HEK293 (cell line): ENCODE results near the gene ARHGAP5.

Source experiments
- ATF2 ChIP-seq: fragments of 450-650 bp; formaldehyde crosslinking; IDR thresholded peaks from 2 replicates; pipeline ENCODE4 v1.5.1; 2016; ENCODE audit warnings: missing biosample characterization, missing genetic modification characterization, low read depth
- EGR2 ChIP-seq: fragments of 450-650 bp; formaldehyde crosslinking; IDR thresholded peaks from 2 replicates; pipeline ENCODE4 v1.5.1; 2016; ENCODE audit warnings: low read depth, missing biosample characterization, missing genetic modification characterization
- ZBTB17 ChIP-seq: fragments of 450-650 bp; formaldehyde crosslinking; IDR thresholded peaks from 2 replicates; pipeline ENCODE4 v1.5.1; 2016; ENCODE audit warnings: missing biosample characterization, missing genetic modification characterization
- ZBTB20 ChIP-seq: fragments of 450-650 bp; formaldehyde crosslinking; IDR thresholded peaks from 2 replicates; pipeline ENCODE4 v1.5.1; 2016; ENCODE audit warnings: missing biosample characterization, missing genetic modification characterization
- ZFP37 ChIP-seq: fragments of 450-650 bp; formaldehyde crosslinking; IDR thresholded peaks from 2 replicates; pipeline ENCODE4 v1.5.1; 2016; ENCODE audit warnings: missing biosample characterization, missing genetic modification characterization
- ZFP69B ChIP-seq: fragments of 450-650 bp; formaldehyde crosslinking; IDR thresholded peaks from 2 replicates; pipeline ENCODE4 v1.5.1; 2016; ENCODE audit warnings: missing biosample characterization, missing genetic modification characterization
- ZNF10 ChIP-seq: fragments of 450-650 bp; formaldehyde crosslinking; IDR thresholded peaks from 2 replicates; pipeline ENCODE4 v1.5.1; 2017; ENCODE audit warnings: missing biosample characterization, missing genetic modification characterization
- ZNF121 ChIP-seq: fragments of 450-650 bp; formaldehyde crosslinking; IDR thresholded peaks from 2 replicates; pipeline ENCODE4 v1.5.1; 2016; ENCODE audit warnings: missing biosample characterization, missing genetic modification characterization
- ZNF132 ChIP-seq: fragments of 450-650 bp; formaldehyde crosslinking; IDR thresholded peaks from 2 replicates; pipeline ENCODE4 v1.5.1; 2017; ENCODE audit warnings: missing biosample characterization, missing genetic modification characterization, borderline replicate concordance
- ZNF155 ChIP-seq: fragments of 450-650 bp; formaldehyde crosslinking; IDR thresholded peaks from 2 replicates; pipeline ENCODE4 v1.5.1; 2016; ENCODE audit warnings: missing biosample characterization, missing genetic modification characterization
- ZNF157 ChIP-seq: fragments of 450-650 bp; formaldehyde crosslinking; IDR thresholded peaks from 2 replicates; pipeline ENCODE4 v1.5.1; 2016; ENCODE audit warnings: missing biosample characterization, missing genetic modification characterization
- ZNF174 ChIP-seq: fragments of 450-650 bp; formaldehyde crosslinking; IDR thresholded peaks from 2 replicates; pipeline ENCODE4 v1.5.0; 2017; ENCODE audit warnings: missing biosample characterization, mild to moderate bottlenecking, missing genetic modification characterization
- ZNF175 ChIP-seq: fragments of 450-650 bp; formaldehyde crosslinking; IDR thresholded peaks from 2 replicates; pipeline ENCODE4 v1.5.1; 2016; ENCODE audit warnings: missing biosample characterization, missing genetic modification characterization
- ZNF2 ChIP-seq: fragments of 450-650 bp; formaldehyde crosslinking; IDR thresholded peaks from 2 replicates; pipeline ENCODE4 v1.5.1; 2016; ENCODE audit warnings: missing biosample characterization, missing genetic modification characterization
- ZNF214 ChIP-seq: fragments of 450-650 bp; formaldehyde crosslinking; IDR thresholded peaks from 2 replicates; pipeline ENCODE4 v1.5.1; 2017; ENCODE audit warnings: missing biosample characterization, mild to moderate bottlenecking, missing genetic modification characterization, borderline replicate concordance
- ZNF221 ChIP-seq: fragments of 450-650 bp; formaldehyde crosslinking; IDR thresholded peaks from 2 replicates; pipeline ENCODE4 v1.5.1; 2017; ENCODE audit warnings: missing biosample characterization, missing genetic modification characterization, borderline replicate concordance
- ZNF223 ChIP-seq: fragments of 450-650 bp; formaldehyde crosslinking; IDR thresholded peaks from 2 replicates; pipeline ENCODE4 v1.5.1; 2016; ENCODE audit warnings: missing biosample characterization, missing genetic modification characterization
- ZNF292 ChIP-seq: fragments of 450-650 bp; formaldehyde crosslinking; IDR thresholded peaks from 2 replicates; pipeline ENCODE4 v1.5.1; 2016; ENCODE audit warnings: low read depth, missing biosample characterization, missing genetic modification characterization, borderline replicate concordance
- ZNF311 ChIP-seq: fragments of 450-650 bp; formaldehyde crosslinking; IDR thresholded peaks from 2 replicates; pipeline ENCODE4 v1.5.1; 2017; ENCODE audit warnings: missing biosample characterization, missing genetic modification characterization, borderline replicate concordance
- ZNF341 ChIP-seq: fragments of 450-650 bp; formaldehyde crosslinking; IDR thresholded peaks from 2 replicates; pipeline ENCODE4; 2016; ENCODE audit warnings: low read depth, missing biosample characterization, missing genetic modification characterization
- ZNF433 ChIP-seq: fragments of 450-650 bp; formaldehyde crosslinking; IDR thresholded peaks from 2 replicates; pipeline ENCODE4 v1.5.1; 2016; ENCODE audit warnings: missing biosample characterization, missing genetic modification characterization, low read depth
- ZNF521 ChIP-seq: fragments of 450-650 bp; formaldehyde crosslinking; IDR thresholded peaks from 2 replicates; pipeline ENCODE4 v1.5.1; 2017; ENCODE audit warnings: missing biosample characterization, mild to moderate bottlenecking, missing genetic modification characterization
- ZNF596 ChIP-seq: fragments of 450-650 bp; IDR thresholded peaks from 2 replicates; pipeline ENCODE4 v1.5.0; 2018; ENCODE audit warnings: missing biosample characterization, mild to moderate bottlenecking, missing genetic modification characterization, moderate library complexity
- ZNF626 ChIP-seq: fragments of 450-650 bp; sonication (Bioruptor Pico); formaldehyde crosslinking; IDR thresholded peaks from 2 replicates; pipeline ENCODE4 v1.5.1; 2018; ENCODE audit warnings: missing biosample characterization, missing genetic modification characterization, inconsistent platforms
- ZNF660 ChIP-seq: fragments of 450-650 bp; IDR thresholded peaks from 2 replicates; pipeline ENCODE4 v1.5.1; 2018; ENCODE audit warnings: missing biosample characterization, mild to moderate bottlenecking, missing genetic modification characterization
- ZNF701 ChIP-seq: fragments of 450-650 bp; formaldehyde crosslinking; IDR thresholded peaks from 2 replicates; pipeline ENCODE4 v1.5.1; 2016; ENCODE audit warnings: missing biosample characterization, missing genetic modification characterization
- ZNF707 ChIP-seq: fragments of 450-650 bp; formaldehyde crosslinking; IDR thresholded peaks from 2 replicates; pipeline ENCODE4 v1.5.1; 2016; ENCODE audit warnings: missing biosample characterization, missing genetic modification characterization
- ZNF776 ChIP-seq: fragments of 450-650 bp; formaldehyde crosslinking; IDR thresholded peaks from 2 replicates; pipeline ENCODE4 v1.5.0; 2017; ENCODE audit warnings: missing biosample characterization, missing genetic modification characterization, borderline replicate concordance
- TF ChIP-seq, protein P1 (sequence below): fragments of 450-650 bp; IDR thresholded peaks from 2 replicates; pipeline ENCODE4 v1.5.1; 2018; ENCODE audit warnings: missing biosample characterization, mild to moderate bottlenecking, missing genetic modification characterization
- TF ChIP-seq, protein P2 (sequence below): fragments of 450-650 bp; formaldehyde crosslinking; IDR thresholded peaks from 2 replicates; pipeline ENCODE4 v1.5.1; 2016; ENCODE audit warnings: missing biosample characterization, missing genetic modification characterization, borderline replicate concordance
- TF ChIP-seq, protein P3 (sequence below): fragments of 450-650 bp; formaldehyde crosslinking; IDR thresholded peaks from 2 replicates; pipeline ENCODE4 v1.5.1; 2016; ENCODE audit warnings: missing biosample characterization, missing genetic modification characterization

The ARHGAP5 gene

DNA sequence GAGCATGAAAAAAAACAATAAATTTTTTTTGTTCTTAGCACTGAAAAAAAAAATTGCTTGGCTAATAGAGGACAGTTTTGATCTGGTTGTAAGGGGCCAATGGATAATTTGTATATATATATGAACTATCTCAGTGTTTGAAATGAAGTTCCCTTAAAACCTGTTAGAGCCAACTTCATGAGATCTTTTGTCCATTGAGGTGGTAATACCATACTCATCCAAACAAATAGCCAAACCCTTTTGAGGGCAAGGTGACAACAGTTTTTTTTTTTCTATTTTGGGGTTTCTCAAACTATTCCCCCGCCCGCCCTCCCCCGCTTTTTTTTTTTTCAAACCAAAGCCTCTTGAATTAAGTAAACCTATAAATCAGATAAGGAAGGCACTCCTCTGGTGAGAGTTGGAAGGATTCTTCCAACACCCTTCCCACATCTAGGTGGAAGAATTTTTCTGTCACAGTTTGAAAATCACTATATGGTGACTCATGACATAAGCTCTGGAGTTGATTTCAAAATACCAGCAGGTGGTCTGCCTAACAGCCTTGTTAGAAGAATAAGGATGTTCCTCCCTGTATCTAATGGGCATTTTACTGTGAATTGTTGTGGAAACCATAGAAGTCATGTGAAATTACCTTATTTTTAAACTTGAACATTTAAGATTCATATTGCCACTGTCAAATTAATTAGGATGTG is 10.2 kb downstream of the ARHGAP5 start (continued):
- no peak for TF ChIP-seq ZNF221 (tag by site-specific recombination)
- no peak for TF ChIP-seq ZNF433 (tag by site-specific recombination)
- no peak for TF ChIP-seq ZNF132 (tag by site-specific recombination)
- 0 out of 2 replicates have a peak, but pooled peaks have one; percentile 38 for TF ChIP-seq ZBTB17
- no peak for TF ChIP-seq ZNF521 (tag by site-specific recombination)
- no peak for TF ChIP-seq ZNF626 (tag by site-specific recombination)
- no peak for TF ChIP-seq ZNF214 (tag by site-specific recombination)
- TF ChIP-seq, protein P1, sequence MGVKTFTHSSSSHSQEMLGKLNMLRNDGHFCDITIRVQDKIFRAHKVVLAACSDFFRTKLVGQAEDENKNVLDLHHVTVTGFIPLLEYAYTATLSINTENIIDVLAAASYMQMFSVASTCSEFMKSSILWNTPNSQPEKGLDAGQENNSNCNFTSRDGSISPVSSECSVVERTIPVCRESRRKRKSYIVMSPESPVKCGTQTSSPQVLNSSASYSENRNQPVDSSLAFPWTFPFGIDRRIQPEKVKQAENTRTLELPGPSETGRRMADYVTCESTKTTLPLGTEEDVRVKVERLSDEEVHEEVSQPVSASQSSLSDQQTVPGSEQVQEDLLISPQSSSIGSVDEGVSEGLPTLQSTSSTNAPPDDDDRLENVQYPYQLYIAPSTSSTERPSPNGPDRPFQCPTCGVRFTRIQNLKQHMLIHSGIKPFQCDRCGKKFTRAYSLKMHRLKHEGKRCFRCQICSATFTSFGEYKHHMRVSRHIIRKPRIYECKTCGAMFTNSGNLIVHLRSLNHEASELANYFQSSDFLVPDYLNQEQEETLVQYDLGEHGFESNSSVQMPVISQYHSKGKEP (tag by site-specific recombination), result no peak
- no peak for TF ChIP-seq ZNF175 (tag by site-specific recombination)
- no peak for TF ChIP-seq ZNF121 (tag by site-specific recombination)
- 0 out of 2 replicates have a peak, but pooled peaks have one; percentile 3 for TF ChIP-seq ATF2 (tag by site-specific recombination)
- no peak for TF ChIP-seq ZNF776
- no peak for TF ChIP-seq EGR2 (tag by site-specific recombination)
- peak; percentile 36; the same call in 1 of the 2 replicates for TF ChIP-seq ZNF341 (tag by site-specific recombination)
- TF ChIP-seq ZNF2 (tag by site-specific recombination), result no peak
- no peak for TF ChIP-seq ZNF596 (tag by site-specific recombination)
- no peak for TF ChIP-seq ZNF10 (tag by site-specific recombination)
- no peak for TF ChIP-seq ZNF292 (tag by site-specific recombination)
- TF ChIP-seq ZNF660 (tag by site-specific recombination), result peak; percentile 64; the same call in 1 of the 2 replicates
- no peak for TF ChIP-seq ZNF223 (tag by site-specific recombination)
- TF ChIP-seq ZBTB20 (tag by site-specific recombination), result no peak
- TF ChIP-seq ZNF157 (tag by site-specific recombination), result no peak
- no peak for TF ChIP-seq ZNF707 (tag by site-specific recombination)
- no peak for TF ChIP-seq ZNF174
- TF ChIP-seq ZFP69B (tag by site-specific recombination), result no peak
- TF ChIP-seq, protein P2, sequence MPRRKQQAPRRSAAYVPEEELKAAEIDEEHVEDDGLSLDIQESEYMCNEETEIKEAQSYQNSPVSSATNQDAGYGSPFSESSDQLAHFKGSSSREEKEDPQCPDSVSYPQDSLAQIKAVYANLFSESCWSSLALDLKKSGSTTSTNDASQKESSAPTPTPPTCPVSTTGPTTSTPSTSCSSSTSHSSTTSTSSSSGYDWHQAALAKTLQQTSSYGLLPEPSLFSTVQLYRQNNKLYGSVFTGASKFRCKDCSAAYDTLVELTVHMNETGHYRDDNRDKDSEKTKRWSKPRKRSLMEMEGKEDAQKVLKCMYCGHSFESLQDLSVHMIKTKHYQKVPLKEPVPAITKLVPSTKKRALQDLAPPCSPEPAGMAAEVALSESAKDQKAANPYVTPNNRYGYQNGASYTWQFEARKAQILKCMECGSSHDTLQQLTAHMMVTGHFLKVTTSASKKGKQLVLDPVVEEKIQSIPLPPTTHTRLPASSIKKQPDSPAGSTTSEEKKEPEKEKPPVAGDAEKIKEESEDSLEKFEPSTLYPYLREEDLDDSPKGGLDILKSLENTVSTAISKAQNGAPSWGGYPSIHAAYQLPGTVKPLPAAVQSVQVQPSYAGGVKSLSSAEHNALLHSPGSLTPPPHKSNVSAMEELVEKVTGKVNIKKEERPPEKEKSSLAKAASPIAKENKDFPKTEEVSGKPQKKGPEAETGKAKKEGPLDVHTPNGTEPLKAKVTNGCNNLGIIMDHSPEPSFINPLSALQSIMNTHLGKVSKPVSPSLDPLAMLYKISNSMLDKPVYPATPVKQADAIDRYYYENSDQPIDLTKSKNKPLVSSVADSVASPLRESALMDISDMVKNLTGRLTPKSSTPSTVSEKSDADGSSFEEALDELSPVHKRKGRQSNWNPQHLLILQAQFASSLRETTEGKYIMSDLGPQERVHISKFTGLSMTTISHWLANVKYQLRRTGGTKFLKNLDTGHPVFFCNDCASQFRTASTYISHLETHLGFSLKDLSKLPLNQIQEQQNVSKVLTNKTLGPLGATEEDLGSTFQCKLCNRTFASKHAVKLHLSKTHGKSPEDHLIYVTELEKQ, result peak; percentile 37; the same call in 1 of the 2 replicates
- TF ChIP-seq, protein P3, sequence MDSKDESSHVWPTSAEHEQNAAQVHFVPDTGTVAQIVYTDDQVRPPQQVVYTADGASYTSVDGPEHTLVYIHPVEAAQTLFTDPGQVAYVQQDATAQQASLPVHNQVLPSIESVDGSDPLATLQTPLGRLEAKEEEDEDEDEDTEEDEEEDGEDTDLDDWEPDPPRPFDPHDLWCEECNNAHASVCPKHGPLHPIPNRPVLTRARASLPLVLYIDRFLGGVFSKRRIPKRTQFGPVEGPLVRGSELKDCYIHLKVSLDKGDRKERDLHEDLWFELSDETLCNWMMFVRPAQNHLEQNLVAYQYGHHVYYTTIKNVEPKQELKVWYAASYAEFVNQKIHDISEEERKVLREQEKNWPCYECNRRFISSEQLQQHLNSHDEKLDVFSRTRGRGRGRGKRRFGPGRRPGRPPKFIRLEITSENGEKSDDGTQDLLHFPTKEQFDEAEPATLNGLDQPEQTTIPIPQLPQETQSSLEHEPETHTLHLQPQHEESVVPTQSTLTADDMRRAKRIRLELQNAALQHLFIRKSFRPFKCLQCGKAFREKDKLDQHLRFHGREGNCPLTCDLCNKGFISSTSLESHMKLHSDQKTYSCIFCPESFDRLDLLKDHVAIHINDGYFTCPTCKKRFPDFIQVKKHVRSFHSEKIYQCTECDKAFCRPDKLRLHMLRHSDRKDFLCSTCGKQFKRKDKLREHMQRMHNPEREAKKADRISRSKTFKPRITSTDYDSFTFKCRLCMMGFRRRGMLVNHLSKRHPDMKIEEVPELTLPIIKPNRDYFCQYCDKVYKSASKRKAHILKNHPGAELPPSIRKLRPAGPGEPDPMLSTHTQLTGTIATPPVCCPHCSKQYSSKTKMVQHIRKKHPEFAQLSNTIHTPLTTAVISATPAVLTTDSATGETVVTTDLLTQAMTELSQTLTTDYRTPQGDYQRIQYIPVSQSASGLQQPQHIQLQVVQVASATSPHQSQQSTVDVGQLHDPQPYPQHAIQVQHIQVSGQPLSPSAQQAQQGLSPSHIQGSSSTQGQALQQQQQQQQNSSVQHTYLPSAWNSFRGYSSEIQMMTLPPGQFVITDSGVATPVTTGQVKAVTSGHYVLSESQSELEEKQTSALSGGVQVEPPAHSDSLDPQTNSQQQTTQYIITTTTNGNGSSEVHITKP, result peak; percentile 62
- no peak for TF ChIP-seq ZNF701 (tag by site-specific recombination)
- no peak for TF ChIP-seq ZNF155 (tag by site-specific recombination)
- TF ChIP-seq ZNF311 (tag by site-specific recombination), result no peak
- TF ChIP-seq ZFP37, result no peak
